ENCODE results near the gene ATG3. TPM values are rescaled to one million over a fixed set of nuclear protein-coding genes. Genes with fewer than 3 reads are reported as not detected.
"Not testable (repeated sequence)": the region's sequence is repeated elsewhere in the genome, so short reads cannot be mapped to it uniquely, and the experiment has no call there.

Gene ATG3
- total and polyA plus RNA-seq, 10 donors = 35.8 to 98.1 (median 74.8) TPM

- no peak for DNase-seq
- peaks cover 0 to 58% (median 4%) of the 10 kb centered on the region in 6 donors for H3K36me3 ChIP-seq
- no peak overlapping the region for H3K4me3 ChIP-seq
- no peaks in the 10 kb centered on the region for H3K9me3 ChIP-seq
- H3K27ac ChIP-seq = no peak overlapping the region
- intact Hi-C loops (cut with DNase I; ENCODE audit: low total_unique reads) = no loop called here
- TF ChIP-seq CTCF (IDR thresholded peaks at IDR 0.05 in 8 of 11, conservative IDR thresholded peaks at IDR 0.05 in 3 of 11) (no peak), POLR2AphosphoS5 (IDR thresholded peaks at IDR 0.05) (no peak), POLR2A (IDR thresholded peaks at IDR 0.05) (no peak)
- H3K4me1 ChIP-seq = peaks cover 14 to 64% (median 33%) of the 10 kb centered on the region in 6 donors
- no peaks in the 10 kb centered on the region for H3K27me3 ChIP-seq (replicated peaks in 1 of 7)
Observed at GRCh38 chr3:112564940-112565305, 3.2 kb upstream of the ATG3 start.

- Histone ChIP-seq H3K36me3 (peaks cover 0 to 53% (median 2%) of the 10 kb centered on the region in 6 donors), H3K4me1 (peaks cover 19 to 64% (median 33%) of the 10 kb centered on the region in 6 donors)
- H3K27ac ChIP-seq; intact Hi-C loops (cut with DNase I; ENCODE audit: low total_unique reads); H3K4me3 ChIP-seq; H3K27me3 ChIP-seq (replicated peaks in 1 of 7); H3K9me3 ChIP-seq; DNase-seq: not testable (repeated sequence)
- WGBS, 5 donors = 81 to 87% (median 85%) methylated on average over 12 to 15 of the region's 15 CpGs
Observed at GRCh38 chr3:112564247-112564939, 2.6 kb upstream of the ATG3 start.

- 0% methylated on average over 6 to 29 of the region's 29 CpGs for WGBS, 5 donors
- intact Hi-C loops (cut with DNase I; ENCODE audit: low total_unique reads) = no loop called here
- peaks cover 0 to 42% (median 6%) of the 10 kb centered on the region in 6 donors for H3K36me3 ChIP-seq
- H3K27ac ChIP-seq = peak overlapping the region; percentile 92 to 99 (median 99)
- peak overlapping the region; percentile 78 to 96 (median 89) for H3K4me3 ChIP-seq
- no peaks in the 10 kb centered on the region for H3K9me3 ChIP-seq
- peaks cover 22 to 75% (median 51%) of the 10 kb centered on the region in 6 donors for H3K4me1 ChIP-seq
- H3K27me3 ChIP-seq (replicated peaks in 1 of 7) = no peaks in the 10 kb centered on the region
- DNase-seq = no peak
- no peak for TF ChIP-seq POLR2A (IDR thresholded peaks at IDR 0.05)
- TF ChIP-seq CTCF (IDR thresholded peaks at IDR 0.05 in 8 of 11, conservative IDR thresholded peaks at IDR 0.05 in 3 of 11) = no peak
- TF ChIP-seq POLR2AphosphoS5 (IDR thresholded peaks at IDR 0.05) = no peak
Observed at GRCh38 chr3:112561484-112561733, 353 bp downstream of the ATG3 start.

GRCh38 chr3:112560721-112561483 is 860 bp downstream of the ATG3 start:
- H3K36me3 ChIP-seq = peaks cover 0 to 37% (median 4%) of the 10 kb centered on the region in 6 donors
- peaks cover 22 to 78% (median 53%) of the 10 kb centered on the region in 6 donors for H3K4me1 ChIP-seq
- 0 to 1% (median 0%) methylated on average over 18 to 29 of the region's 29 CpGs for WGBS, 5 donors
- intact Hi-C loops (cut with DNase I; ENCODE audit: low total_unique reads) = no loop called here
- peak overlapping the region; percentile 78 to 96 (median 89) for H3K4me3 ChIP-seq
- no peak for TF ChIP-seq POLR2A (IDR thresholded peaks at IDR 0.05)
- TF ChIP-seq POLR2AphosphoS5 (IDR thresholded peaks at IDR 0.05) = no peak
- no peak for TF ChIP-seq CTCF (IDR thresholded peaks at IDR 0.05 in 8 of 11, conservative IDR thresholded peaks at IDR 0.05 in 3 of 11)
- H3K27ac ChIP-seq = peak overlapping the region; percentile 92 to 99 (median 99)
- H3K27me3 ChIP-seq (replicated peaks in 1 of 7) = no peaks in the 10 kb centered on the region
- H3K9me3 ChIP-seq = no peaks in the 10 kb centered on the region
- DNase-seq = no peak
